HG03025 (cell line): Measurements from ENCODE around the gene WNT6.
"Not testable (repeated sequence)": the region's sequence is repeated elsewhere in the genome, so short reads cannot be mapped to it uniquely, and the experiment has no call there.

ENCODE experiments used
- ATAC-seq: cut with Tn5 transposase; IDR thresholded peaks from one replicate; pipeline ENCODE4 v1.9.1; 2021; ENCODE audit warnings: mild to moderate bottlenecking, moderate library complexity; ENCODE audit not compliant: unreplicated experiment, low FRiP score

The WNT6 gene

DNA sequence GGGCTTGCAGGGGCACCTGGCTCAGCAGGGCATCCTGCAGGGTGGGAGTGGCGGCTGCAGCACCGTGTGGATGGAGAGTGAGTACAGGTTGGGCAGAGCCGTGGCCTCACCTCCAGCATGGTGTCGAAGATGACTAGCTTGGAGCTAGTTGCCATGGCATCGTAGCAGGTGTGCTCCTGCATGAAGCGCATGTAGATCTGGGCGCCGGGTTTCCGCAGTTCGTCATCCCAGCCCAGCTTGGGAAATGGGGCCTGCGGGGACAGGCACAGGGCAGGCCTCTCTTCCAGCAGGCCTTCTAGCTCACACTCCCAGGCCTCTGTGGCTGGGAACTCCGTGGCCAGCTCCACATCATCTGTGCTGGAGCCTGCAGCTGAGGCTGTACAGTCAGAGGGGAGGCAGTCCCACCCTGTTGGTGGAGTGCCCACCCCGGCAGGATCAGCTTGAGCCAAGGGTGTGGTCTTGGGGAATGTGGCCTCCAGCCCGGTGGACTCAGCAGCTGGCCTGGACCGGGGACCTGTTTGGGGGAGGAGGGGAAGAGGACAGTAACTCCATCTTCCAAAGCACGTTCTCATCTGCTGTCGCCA, 29.6 kb upstream of the WNT6 start:
- ATAC-seq: no peak

DNA sequence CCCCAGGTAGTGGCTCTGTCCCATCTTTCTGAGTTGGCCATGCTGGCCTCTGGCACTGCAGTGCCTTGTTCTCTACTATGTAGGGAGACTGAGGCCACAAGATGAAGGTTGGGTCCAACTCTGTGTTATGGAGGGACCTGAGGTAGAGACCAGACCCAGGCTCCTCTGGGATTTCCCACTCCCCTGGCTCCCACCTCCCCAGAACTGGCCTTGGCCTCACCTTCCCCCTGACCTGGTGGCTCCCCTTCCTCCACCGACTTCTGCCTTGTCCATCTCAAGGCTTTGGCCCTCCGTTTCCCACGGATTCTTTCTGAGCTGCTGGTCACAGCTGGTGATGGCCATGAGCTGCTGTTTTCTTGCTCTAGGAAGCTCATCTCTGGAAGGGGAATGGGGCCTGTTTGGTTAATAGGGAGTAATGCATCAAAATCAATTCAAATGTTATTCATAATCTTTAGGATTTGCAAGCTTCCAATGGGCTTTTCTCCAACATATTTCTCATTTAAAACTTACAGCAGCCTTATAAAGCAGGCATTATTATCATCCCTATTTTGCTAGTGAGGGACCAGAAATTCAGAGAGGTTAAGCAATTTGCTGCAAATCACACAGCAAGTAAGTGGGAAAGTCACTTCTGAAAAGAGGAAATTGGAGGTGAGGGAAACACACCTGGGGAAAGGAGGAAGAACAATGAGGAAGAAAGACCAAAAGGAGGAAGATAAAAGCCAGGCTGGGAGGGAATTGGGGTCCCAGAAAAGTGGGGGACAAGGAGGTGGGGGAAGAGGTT, 28.9 kb upstream of the WNT6 start:
- ATAC-seq: no peak

DNA sequence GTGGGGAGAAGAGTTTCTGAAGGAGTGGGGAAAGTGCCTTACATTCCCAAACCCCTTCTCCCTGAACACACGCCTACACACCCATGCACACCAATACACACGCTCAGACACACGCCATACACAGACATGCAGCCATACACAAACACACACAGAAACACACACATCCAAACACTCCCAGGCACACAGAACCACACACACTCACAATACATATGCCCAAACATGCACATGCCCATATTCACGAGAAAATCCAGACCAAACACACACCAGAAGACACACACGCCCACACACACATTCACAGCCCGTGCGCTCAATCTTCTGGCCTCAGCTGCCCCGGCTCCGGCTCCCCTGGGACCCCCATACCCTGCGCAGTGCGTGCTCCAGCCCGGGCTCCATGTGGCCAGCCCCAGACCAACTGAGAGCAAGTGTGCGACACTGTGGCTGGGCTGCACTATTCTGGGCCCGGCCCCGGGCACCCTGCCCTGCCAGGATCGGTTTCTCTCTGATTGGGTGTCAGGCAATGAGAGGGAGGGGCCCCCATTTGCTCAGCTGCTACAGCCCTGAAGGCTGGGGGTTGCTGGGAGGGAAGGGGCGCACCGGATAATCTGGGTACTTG, 28.1 kb upstream of the WNT6 start, which contains the start of gene PRKAG3:
Gene PRKAG3 (minus strand): TSS at position 426 of the 613 bp plus-strand sequence.
- ATAC-seq: no peak

DNA sequence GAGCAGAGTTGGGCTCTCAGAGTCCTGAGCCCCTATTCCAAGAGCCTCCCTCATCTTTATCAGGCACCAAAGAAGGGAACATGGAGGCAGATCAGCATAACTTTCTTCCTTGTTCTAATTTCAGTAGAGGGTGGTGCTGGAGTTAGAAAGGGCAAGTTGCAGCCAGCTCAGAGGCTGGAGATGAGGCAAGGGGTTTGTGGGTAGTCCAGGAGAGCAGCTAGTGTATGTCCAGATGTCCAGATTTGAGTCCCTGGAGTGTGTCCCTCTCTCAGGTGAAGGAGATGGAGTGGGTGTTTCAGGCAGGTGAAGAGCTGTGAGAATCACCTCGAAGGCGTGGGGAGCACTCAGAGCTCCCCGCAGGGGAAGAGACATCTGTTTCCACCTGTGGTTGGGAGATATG, 27.5 kb upstream of the WNT6 start:
- no peak for ATAC-seq

DNA sequence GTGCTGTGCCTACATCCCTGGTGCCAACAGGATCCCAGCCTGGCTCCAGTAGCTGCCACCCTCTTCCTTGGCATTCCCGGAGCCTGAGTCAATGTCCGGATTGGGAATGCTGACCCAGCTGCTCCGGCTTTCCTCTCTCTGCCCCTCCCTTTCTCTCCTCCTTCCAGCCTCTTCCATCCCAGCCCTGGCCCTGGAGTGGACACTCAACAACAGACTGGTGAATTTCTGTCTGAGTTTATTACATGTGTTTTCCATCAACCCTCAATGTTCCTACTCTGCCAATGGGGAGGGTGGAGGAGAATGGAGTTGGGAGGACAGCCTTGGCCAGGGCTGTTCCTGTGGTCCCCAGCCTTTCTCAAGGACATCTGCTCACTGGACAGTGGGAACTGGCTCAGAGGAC, 27.1 kb upstream of the WNT6 start:
- ATAC-seq: no peak

DNA sequence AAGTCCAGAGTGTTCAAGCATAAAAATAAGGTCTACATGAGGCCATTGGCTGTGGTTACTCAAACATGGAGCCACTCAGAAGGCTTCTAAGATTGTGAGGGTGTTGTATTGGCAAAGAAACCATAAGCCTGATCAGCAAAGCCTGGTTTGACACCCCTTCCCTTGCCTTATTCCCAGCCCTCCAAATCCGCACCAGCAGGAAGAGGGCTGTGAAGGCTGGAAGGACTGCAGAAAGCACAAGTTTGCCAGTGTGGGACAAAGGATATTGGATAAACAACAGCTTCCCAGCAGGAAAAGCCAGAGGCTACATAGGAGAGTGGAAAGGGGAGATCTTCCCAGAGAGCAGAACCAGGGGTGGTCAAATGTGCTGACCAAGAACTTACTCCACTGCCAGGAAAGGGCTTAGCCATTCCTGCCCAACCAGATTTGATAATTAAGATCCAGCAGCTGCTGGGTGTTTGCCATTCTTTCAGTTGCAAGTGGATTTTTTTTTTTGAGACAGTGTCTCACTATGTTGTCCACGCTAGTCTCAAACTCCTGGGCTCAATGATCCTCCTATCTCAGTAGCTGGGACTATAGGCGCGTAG, 26.5 kb upstream of the WNT6 start:
- ATAC-seq: no peak

DNA sequence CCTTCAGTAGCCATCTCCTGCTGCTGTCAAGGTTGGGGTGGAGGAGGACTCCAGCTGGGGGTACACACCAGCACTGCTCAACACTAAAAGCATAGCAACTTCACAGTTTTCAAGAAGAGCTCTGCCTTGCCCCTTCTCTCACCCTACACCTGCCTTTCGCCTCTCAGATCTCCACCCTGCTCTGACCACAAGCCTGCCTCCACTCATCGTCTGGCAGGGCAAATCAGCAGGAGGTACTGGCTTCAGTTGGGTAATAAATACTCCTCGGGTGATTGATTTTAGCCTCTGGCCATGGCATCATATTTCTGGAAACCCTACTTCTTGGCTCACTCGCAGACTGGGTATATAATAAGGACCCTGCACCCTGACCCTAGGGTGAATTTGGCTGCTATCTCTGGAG, 24.9 kb upstream of the WNT6 start:
- no peak for ATAC-seq

DNA sequence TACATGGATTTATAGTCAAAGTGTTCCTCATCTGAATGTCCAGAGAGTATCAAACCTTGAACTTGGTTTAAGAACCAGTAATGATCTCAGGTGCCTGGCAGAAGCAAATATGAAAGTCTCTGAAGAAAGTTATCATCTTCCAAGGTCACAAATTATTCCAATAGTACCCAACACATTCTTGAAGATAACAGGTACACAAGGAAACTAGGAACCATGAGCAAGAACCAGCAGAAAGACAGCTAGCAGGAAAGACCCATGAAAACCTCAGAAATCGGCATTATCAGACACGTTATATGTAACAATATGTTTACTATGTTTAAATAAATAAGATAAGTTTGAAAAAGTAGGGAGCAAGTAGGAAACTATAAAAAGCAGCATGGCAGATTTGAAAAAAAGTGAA, 22.1 kb upstream of the WNT6 start:
- no peak for ATAC-seq

DNA sequence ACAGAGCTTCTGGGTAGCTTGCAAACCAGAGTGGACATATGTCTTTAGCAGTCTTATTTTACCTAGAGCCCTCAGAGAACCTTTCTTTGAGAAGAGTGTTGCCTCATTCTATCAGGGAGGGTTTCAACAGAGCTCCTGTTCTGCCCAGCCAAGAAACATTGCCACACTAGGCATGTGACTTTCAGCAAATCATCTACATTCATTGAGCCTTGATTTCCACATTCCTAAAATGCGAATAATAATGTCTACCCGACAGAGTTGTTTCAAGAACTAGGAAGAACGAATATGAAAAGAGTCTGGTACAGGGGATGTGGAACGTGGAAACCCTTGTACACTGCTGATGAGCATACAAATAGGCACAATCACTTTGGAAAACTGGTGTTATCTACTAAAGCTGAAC, 20.2 kb upstream of the WNT6 start:
- no peak for ATAC-seq

DNA sequence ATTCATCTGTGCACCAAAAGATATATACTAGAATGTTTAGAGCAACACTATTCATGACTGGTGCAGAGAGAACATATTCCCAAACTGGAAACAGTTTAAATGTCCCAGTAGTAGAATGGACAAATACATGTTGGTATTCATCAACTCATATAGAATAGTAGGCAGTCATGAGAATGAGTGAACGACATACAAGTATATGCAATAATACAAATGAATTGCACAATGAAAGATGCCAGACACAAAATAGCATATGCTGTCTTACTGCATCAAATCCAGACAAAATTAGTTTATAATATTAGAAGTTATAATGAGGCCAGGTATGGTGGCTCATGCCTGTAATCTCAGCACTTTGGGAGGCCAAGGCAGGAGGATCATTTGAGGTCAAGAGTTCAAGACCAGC, 19.7 kb upstream of the WNT6 start:
- no peak for ATAC-seq

DNA sequence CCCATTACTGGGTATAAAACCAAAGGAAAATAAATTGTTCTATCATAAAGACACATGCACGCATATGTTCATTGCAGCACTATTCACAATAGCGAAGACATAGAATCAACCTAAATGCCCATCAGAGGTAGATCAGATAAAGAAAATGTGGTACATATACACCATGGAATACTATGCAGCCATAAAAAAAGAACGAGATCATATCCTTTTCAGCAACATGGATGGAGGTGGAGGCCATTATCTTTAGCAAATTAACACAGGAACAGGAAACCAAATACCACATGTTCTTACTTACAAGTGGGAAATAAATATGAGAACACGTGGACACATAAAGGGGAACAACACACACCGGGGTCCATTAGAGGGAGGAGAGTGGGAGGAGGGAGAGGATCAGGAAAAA, 15.3 kb upstream of the WNT6 start:
- not testable (repeated sequence) for ATAC-seq

DNA sequence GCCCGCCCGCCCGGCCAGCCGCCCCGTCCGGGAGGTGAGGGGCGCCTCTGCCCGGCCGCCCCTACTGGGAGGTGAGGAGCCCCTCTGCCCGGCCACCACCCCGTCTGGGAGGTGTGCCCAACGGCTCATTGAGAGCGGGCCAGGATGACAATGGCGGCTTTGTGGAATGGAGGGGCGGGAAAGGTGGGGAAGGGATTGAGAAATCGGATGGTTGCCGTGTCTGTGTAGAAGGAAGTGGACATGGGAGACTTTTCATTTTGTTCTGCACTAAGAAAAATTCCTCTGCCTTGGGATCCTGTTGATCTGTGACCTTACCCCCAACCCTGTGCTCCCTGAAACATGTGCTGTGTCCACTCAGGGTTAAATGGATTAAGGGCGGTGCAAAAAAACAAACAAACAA, 12.6 kb upstream of the WNT6 start:
- ATAC-seq: not testable (repeated sequence)

DNA sequence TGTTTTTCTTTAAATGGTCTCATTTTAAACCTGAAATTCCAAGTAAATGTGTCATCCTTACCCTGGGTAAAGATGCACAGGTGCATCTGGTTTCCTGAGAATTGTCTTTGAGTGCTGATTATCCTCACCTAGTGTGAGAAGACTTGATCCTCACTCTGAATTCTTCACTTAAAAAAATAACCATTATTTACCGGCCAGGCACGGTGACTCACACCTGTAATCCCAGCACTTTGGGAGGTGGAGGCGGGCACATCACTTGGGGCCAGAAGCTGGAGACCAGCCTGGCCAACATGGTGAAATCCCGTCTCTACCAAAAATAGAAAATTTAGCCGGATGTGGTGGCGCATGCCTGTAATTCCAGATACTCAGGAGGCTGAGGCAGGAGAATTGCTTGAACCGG, 9.9 kb upstream of the WNT6 start:
- no peak for ATAC-seq

DNA sequence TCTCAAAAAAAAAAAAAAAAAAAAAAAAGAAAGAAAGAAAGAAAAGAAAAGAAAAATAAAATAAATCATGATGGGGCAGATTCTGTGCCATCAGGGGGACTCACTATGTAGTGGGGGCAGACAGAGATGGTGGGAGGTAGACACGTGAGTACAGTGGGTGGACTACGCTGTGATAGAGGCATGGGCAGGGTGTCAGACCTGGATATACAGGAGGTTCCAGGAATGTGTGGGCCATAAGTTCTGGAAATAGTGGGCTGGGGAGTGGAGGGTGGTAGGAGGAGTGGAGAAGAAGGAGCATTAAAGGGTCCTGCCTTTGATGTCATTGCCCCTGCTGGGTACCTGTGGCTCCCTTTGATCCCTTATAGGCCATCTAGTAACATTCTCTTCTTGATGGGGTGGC, 8.8 kb upstream of the WNT6 start:
- ATAC-seq: no peak

DNA sequence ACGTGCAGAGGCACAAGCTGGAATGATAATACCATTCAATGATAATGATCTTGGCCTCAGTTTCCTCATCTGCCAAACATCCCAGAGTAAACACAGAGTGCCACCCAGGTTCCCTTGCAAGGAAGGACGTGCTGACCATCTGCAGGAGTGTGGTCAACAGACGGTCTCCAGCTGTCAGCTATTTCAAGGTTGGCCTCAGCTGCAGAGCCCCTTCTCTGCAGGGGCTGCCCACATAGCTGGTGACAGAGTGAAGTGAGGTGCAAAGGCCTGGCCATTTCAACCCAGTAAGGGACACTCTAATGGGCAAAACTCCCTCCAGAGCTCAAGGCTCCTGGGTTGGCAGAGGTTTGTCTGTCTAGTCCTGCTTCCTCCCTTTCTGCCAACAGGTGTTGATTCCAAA, 8.3 kb upstream of the WNT6 start:
- ATAC-seq: no peak

DNA sequence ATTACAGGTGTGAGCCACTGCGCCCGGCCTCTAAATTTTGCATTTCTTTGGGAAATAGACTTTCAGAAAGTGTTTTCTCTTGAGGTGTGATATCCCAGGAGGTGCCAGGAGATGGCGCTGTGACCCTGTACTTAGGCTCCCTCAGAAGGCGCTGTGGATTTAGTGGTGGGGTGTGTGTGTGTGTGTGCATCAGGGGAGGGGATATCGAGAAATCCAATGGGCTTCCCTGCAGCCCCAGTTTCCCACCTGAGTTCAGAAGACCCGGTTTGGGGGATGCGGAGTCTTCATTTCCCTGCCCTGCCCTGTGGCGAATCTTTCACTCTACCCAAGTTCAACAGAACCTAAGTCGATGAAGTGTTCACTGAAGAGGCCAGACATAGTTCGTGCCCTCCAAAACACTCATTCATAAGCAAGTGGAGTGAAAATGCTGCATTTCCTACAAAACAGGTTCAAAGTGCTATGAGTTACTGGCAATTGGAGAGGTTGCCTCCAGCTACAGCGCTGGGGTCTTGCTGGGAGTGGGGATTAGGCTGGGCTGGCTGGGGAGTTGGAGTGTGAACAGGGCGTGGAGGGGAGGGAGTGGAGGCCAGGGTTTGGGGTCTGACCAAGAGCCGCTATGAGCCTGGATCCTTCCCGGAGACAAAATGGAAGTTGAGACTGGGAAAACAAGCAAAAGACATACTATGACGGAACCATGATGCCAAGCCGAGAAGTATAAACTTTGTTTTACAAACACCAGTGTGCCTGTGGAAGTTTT, 6.5 kb upstream of the WNT6 start:
- ATAC-seq: no peak

DNA sequence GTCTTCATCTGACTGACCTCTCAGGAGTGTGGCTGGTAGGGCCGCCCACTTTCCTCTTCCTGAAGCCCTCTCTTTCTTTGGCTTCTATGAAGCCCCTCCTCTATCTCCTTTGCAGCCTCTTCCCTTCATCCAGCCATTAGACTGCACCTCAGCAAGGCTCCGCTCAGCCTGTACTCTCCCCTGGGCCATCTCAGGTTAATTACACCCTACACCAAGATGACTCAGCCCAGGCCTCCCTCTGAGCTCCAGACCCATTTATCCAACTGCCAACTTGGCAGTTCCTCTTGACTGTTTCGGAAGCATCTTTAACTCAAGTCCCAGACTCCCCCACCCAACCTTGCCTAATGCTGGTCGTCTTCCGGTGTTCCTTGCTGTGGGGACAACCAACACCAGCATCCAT, 5.8 kb upstream of the WNT6 start:
- no peak for ATAC-seq

DNA sequence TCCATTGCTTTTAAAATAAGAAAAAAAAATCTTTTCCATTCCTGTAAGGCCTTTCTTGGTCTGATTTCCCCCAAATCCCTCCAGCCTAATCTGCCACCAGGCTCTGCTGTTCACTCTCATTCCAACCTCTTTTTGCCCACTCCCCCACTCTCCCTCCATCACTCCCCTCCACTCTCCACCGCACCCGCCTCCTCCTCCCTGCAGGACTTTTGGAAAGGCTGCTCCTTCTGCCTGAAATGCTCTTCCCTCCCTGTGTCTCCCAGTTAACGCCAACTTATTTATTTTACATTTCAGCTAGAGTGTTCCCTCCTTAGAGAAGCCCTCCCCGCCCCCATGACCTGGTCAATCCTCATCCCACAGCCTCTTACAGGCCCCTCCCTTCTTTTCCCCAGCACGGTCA, 4.7 kb upstream of the WNT6 start:
- no peak for ATAC-seq

DNA sequence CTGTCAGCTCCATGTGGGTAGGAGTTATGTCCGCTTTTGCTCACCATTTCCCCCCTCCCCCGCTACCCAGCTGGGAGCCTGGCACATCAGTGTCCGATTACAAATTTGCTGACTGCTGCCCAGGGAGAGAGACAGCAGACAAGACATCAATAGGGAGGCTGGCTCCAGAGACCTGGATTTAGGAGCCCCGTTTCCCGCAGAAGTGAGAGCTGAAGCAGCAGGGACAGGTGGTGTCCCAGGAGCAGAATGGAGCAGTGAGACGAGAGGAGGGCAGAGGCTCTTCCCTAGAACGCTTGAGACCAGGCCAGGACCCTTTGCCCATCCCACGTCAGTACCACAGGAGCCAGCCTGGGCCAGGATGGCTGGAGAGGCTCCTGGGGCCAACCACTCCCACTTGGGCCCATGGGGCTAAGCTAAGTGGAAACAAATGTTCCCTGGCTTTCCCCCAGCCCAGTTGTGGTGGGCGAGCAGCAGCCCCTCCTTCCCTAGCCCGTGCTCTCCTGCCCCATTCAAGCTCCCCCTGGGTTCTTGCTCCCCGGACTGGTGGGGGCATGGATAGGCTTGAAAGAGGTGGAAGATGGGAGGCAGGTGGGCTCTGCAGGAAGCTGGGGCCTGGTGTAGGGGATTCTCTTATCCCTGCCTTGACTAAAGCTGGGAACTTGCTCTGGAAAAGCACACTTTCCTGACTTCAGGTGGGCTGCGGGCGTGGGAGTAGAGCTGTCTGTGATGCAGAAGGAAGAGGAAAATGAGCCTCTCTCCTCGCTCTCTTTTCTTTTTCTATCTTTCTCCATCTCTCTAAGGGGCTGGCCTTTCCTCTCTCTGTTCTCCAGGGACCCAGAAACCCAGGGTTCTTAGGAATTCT, 4.1 kb upstream of the WNT6 start:
- ATAC-seq: no peak
